Kidney (tissue), 14 donors: ENCODE results near the gene CCDC192. TPM values are rescaled to one million over a fixed set of nuclear protein-coding genes. Genes with fewer than 3 reads are reported as not detected.

Experiments used
- DNase-seq, 5 donors: peaks; one replicate each; pipeline ENCODE4 v3.0.0-alpha.2; 2013 to 2020
- FAIRE-seq: peaks from 2 replicates; lab custom pipeline; 2012; peaks lifted over from hg19 to GRCh38; lab: Jason Lieb, UNC
- H3K27ac ChIP-seq, 2 donors: one replicate each; pipeline ENCODE4 v1.7.0; 2013; ENCODE audit warnings: low read depth in 2 of 2, low read length in 2 of 2, inconsistent platforms in 1 of 2
- H3K27me3 ChIP-seq: one replicate; pipeline ENCODE4 v1.7.1; 2013; ENCODE audit warnings: low read length, inconsistent platforms; ENCODE audit not compliant: control insufficient read depth, insufficient read depth
- H3K36me3 ChIP-seq, 3 donors: one replicate each; pipeline versions ENCODE4 v1.7.0 to v1.7.1; 2013; ENCODE audit warnings: low read length in 3 of 3, control low read depth in 1 of 3, inconsistent platforms in 1 of 3; ENCODE audit not compliant: insufficient read depth in 3 of 3, control insufficient read depth in 2 of 3
- H3K4me1 ChIP-seq, 3 donors: one replicate each; pipeline versions ENCODE4 v1.7.0 to v1.7.1; 2013; ENCODE audit warnings: low read length in 3 of 3, inconsistent platforms in 1 of 3, low read depth in 1 of 3; ENCODE audit not compliant: control insufficient read depth in 2 of 3, insufficient read depth in 2 of 3
- H3K4me3 ChIP-seq, 3 donors: one replicate each; pipeline versions ENCODE4 v1.7.0 to v1.8.1; 2013; ENCODE audit warnings: low read length in 3 of 3, control low read depth in 1 of 3, inconsistent platforms in 1 of 3
- H3K9ac ChIP-seq, 3 donors: one replicate each; pipeline versions ENCODE4 v1.7.0 to v1.7.1; 2013; ENCODE audit warnings: low read length in 3 of 3, control low read depth in 1 of 3, inconsistent platforms in 1 of 3
- H3K9me3 ChIP-seq, 3 donors: one replicate each; pipeline versions ENCODE4 v1.7.0 to v1.7.1; 2013; ENCODE audit warnings: low read length in 3 of 3, control low read depth in 1 of 3, inconsistent platforms in 1 of 3; ENCODE audit not compliant: control insufficient read depth in 2 of 3, insufficient read depth in 1 of 3
- intact Hi-C: fragments of 100-400 bp; cut with DNase I; formaldehyde crosslinking; loops from one replicate; pipeline ENCODE4 v1.11.1; 2022
- polyA plus RNA-seq: library from polyadenylated mRNA; stranded (reverse); fragments of 350-450 nt; fragmentation: Illumina TruSeq; extraction: RNeasy Lipid Tissue Mini Kit (QIAGEN cat#74804); gene quantifications from one replicate; pipeline ENCODE4 v1.2.3, GENCODE V29; 2014; ENCODE audit warnings: low read depth, low replicate concordance; ENCODE audit not compliant: insufficient read depth
- total RNA-seq: library from RNA; stranded (reverse); fragmentation: NEBNext Ultra II Directional; extraction: Animal tissue kit (Norgen Biotek cat#: 25700); gene quantifications from one replicate; pipeline ENCODE4 v1.2.1, GENCODE V29; 2021
- TF ChIP-seq, protein P1 (sequence below): IDR thresholded peaks from 3 replicates; pipeline ENCODE4 v1.5.1; 2012; ENCODE audit warnings: mild to moderate bottlenecking, moderate library complexity, borderline replicate concordance; ENCODE audit not compliant: insufficient read depth; ENCODE audit errors: extremely low read depth
- donor health status: control.
- donor health status: control.
- donor health status: control.
- donor health status: control.
- donor health status: control.
- donor health status: DM: yes; HTN: yes; CAD: no.
- donor health status: Normal renal cell carcinoma (clear cell type).

The CCDC192 gene
- total and polyA plus RNA-seq, 2 donors from 2014 or later: not detected

DNA sequence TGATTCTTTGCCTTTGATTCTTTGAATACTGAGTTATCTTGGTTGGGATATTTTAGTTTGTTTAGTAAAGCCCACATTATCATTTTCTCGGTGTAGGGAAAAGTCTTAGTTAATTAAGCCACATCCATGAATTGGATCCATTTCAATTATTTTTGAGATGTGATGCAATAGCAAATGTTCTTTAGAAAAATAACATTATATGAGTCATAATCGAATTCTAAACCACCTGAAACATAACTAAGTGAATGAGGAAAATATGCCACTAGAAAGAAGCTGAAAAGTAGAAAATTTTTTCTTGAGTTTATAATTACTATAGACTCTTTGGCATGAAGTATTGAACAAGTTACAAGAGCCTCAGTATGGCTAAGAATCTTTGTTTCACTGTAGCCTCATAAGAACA lies 17.5 kb upstream of the CCDC192 start:
- TF ChIP-seq, protein P1, sequence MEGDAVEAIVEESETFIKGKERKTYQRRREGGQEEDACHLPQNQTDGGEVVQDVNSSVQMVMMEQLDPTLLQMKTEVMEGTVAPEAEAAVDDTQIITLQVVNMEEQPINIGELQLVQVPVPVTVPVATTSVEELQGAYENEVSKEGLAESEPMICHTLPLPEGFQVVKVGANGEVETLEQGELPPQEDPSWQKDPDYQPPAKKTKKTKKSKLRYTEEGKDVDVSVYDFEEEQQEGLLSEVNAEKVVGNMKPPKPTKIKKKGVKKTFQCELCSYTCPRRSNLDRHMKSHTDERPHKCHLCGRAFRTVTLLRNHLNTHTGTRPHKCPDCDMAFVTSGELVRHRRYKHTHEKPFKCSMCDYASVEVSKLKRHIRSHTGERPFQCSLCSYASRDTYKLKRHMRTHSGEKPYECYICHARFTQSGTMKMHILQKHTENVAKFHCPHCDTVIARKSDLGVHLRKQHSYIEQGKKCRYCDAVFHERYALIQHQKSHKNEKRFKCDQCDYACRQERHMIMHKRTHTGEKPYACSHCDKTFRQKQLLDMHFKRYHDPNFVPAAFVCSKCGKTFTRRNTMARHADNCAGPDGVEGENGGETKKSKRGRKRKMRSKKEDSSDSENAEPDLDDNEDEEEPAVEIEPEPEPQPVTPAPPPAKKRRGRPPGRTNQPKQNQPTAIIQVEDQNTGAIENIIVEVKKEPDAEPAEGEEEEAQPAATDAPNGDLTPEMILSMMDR: no peak
- Histone ChIP-seq H3K27ac (no peak overlapping the region), H3K4me3 (no peak overlapping the region), H3K9me3 (no peaks in the 10 kb centered on the region), H3K36me3 (no peaks in the 10 kb centered on the region), H3K9ac (no peak overlapping the region), H3K27me3 (no peaks in the 10 kb centered on the region), H3K4me1 (no peaks in the 10 kb centered on the region)
- DNase-seq: no peak
- intact Hi-C loops: no loop called here
- no peak for FAIRE-seq

DNA sequence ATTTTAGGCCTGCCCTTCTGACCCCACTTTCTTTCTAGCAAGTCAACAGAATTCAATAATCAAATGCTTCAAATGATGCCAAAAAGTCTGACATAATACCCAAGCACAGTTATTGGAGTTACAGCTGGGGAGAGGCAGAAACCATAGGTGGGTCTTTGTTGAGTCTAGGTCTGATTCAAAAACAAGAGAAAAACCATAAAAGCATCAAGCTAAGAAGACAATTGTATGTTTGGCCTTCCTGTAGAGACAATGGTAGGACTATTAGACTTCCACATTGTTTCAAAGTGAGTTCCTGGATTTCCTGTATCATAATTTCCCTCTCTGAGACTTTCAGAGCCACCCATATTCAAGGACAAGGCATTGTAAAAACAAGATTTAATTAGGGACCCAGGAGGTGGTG lies 16.8 kb upstream of the CCDC192 start:
- H3K4me1 ChIP-seq: no peaks in the 10 kb centered on the region
- FAIRE-seq (no peak), DNase-seq (no peak)
- TF ChIP-seq, protein P1: no peak
- intact Hi-C loops: no loop called here
- no peak overlapping the region for H3K4me3 ChIP-seq
- no peak overlapping the region for H3K9ac ChIP-seq
- no peak overlapping the region for H3K27ac ChIP-seq
- H3K27me3 ChIP-seq: no peaks in the 10 kb centered on the region
- H3K36me3 ChIP-seq: no peaks in the 10 kb centered on the region
- H3K9me3 ChIP-seq: no peaks in the 10 kb centered on the region

DNA sequence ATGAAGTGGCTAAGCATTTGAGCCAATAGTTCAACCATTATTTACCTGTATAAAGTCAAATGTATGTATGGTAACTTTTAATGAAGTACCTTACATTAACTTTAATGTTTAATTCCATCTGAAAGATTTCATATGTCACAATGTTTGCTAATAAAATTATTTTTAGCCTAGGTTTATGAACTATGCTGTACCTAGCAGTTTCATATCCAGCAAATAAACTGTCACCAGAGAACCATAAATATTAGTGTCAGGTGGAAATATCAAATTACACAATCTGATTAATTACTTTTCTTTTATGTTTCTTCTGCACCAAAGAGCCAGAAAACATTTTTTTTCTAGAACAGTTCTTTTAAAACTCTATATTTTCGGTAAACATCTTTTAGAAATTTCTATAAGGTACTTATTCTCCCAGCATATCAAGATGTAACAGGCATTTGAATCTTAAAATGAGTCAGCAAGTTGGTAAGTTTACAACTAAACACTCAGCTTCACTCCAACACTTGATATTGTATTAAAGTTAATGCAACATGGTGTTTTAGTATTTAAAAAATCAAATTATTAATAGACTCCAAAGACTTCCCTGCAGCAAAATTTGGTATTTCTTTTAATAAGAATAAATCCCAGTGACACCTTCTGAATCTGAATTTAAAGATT lies 8.5 kb upstream of the CCDC192 start:
- Histone ChIP-seq H3K27ac (no peak overlapping the region), H3K9ac (no peak overlapping the region), H3K9me3 (no peaks in the 10 kb centered on the region), H3K36me3 (no peaks in the 10 kb centered on the region), H3K4me3 (no peak overlapping the region), H3K4me1 (no peaks in the 10 kb centered on the region), H3K27me3 (no peaks in the 10 kb centered on the region)
- FAIRE-seq (no peak), DNase-seq (no peak)
- intact Hi-C loops: no loop called here
- TF ChIP-seq, protein P1: no peak

DNA sequence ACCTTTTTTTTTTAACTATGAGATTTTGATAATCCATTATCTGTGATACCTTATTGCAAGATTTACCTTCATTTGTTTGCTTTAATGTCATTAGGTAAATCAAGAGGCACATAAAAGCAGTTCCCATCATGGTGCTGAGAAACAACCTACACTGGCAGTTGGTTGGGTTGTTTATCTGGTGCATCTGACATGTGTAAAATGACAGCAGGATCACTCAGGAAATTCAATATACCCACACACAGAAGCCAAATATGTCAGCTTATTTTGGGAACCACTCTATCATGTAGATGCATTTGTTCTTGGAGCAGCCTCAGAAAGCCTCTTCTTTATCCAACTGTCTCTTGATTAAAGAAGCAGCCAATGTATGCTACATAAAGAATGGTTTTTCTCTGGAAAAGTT lies 7.8 kb upstream of the CCDC192 start:
- TF ChIP-seq, protein P1: no peak
- Histone ChIP-seq H3K27me3 (no peaks in the 10 kb centered on the region), H3K4me3 (no peak overlapping the region), H3K4me1 (no peaks in the 10 kb centered on the region), H3K9me3 (no peaks in the 10 kb centered on the region), H3K27ac (no peak overlapping the region), H3K36me3 (no peaks in the 10 kb centered on the region), H3K9ac (no peak overlapping the region)
- FAIRE-seq (no peak), DNase-seq (no peak)
- intact Hi-C loops: no loop called here
